ENCODE data around the gene GREB1.
"Not testable (repeated sequence)": the region's sequence is repeated elsewhere in the genome, so short reads cannot be mapped to it uniquely, and the experiment has no call there.

GREB1 gene

DNA sequence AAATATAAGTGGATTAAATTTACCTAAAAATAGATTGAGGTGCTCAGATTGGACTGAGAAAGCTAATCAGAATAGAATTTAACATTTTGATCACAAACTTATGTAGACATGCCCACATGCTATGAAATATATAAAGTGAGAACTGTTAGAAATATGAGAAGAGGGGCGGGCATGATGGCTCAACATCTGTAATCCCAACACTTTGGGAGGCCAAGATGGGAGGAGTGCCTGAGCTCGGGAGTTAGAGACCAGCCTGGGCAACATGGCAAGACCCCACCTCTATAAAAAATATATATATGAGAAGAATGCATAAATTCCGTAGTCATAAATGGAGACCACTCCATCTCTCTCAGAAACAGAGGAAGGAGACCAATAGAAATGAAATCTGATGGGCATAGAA lies 110.4 kb downstream of the GREB1 start:
- no peak for DNase-seq

GRCh38 chr2:11646530-11646929 lies 112.7 kb downstream of the GREB1 start:
- no peak for DNase-seq

DNA sequence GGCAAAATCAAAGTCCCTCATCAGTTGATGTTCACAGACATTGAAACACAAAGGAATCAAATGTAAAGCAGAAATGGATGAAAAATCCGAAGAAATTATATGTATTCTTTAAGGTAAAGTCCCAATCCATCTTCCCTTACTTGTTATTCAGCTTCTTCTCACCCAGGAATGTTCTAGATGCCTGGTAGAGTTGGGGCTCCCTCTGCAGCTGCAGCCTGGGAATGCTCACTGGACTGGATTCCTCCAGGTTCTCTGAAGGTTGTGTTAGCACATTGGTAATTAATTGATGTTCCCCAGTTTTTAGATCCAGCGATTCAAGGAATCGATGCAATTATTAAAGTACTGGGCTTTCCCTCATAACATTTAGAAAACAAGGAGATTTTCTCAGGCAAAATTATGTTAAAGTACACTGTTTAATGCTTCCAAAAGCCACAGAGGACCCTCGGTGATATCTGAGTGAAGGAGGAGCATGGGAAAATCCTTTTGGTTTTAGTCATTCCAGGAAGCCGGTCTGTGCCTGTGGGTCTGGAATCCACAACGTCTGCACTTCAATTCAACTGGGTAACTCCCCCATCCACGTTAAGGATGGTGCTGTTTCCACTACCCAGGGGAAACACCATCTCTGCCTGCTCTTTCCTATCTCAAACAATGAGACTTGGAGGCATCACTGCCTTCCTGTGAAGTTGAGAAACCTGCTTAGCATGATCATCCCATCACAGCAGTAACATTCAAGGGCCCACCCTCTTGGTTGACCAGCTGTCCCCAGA lies 114.2 kb downstream of the GREB1 start:
- no peak for DNase-seq

- DNase-seq, result no peak
Measured at GRCh38 chr2:11649093-11649492, 115.2 kb downstream of the GREB1 start.

DNA sequence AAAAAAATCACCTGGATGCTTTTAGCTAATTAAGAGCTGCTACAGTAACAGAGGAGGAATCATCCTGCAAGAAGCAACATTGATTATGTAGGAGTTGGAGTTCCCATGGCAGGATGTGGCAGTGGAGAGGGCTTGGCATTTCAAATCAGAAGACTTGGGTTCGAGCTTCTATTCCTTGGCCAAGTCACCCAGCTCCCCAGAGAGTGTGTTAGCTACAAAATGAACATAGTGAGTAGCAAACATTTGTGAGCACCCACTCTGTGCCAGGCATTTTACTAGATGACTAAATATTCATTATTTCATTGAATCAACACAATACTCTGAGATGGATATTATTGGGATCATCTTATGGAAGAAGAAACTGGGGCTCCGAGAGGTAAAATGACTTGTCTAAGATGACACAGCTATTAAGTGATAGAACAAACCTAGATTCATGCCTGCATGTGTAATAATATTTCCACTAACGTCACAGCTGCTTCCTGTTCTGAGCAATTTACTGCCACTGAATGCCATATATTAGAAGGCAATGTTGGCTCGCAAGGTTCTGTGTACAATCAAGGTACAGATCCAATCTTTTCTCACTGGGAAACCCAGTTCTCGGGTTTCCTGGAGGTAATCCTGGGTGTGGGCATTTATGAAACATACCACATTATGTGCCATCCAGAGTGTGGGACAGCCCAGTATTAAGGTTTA lies 118.2 kb downstream of the GREB1 start:
- DNase-seq, result no peak

- no peak for DNase-seq
Measured at GRCh38 chr2:11652553-11652952, 118.7 kb downstream of the GREB1 start.

DNA sequence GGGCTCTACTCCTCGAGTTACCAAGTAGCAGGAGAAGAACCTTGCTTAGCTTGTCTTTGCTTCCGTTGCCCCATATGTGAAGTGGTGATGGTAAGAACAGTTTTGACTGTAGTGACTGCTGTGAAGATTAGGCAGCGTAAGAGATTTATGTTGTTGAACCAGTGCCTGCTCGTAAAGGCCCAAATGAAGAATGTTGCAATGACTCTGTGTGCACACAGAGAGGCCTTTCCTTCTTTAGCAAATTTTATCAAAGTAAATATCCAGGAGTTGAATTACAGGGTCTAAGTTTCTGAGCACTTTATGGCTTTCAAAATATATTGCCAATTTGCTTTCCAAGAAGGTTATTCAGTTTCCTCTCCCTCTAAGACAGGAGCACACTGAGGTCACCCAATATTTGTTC lies 121.7 kb downstream of the GREB1 start:
- no peak for DNase-seq

GRCh38 chr2:11656252-11656651 lies 122.4 kb downstream of the GREB1 start:
- DNase-seq, result no peak

DNA sequence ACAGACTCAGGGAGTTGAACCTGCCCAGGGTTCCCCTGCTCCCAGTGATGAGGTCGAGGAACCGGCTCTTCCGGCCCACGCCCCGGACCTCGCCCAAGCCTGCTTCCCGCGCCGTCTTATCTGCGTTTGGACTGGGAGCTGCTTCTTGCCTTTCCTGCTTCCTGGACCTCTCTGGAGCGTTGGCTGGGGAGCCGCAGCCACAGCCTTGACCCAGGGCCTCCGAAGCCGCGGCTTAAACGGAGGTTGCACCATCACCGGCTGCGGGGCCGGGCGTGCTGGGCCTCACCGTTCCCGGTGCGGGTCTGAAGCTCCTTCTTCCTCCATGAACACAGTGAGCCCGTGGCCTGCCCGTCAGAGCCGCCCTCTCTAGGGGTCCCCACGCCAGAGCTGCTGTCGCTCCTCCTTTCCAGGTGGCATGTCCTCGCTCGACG lies 122.8 kb downstream of the GREB1 start:
- DNase-seq, result no peak

GRCh38 chr2:11657195-11657594 lies 123.3 kb downstream of the GREB1 start:
- DNase-seq, result no peak

GRCh38 chr2:11657646-11658045 lies 123.8 kb downstream of the GREB1 start:
- no peak for DNase-seq

GRCh38 chr2:11658208-11659114 lies 124.6 kb downstream of the GREB1 start:
- DNase-seq, result no peak

GRCh38 chr2:11659115-11659475 lies 125.2 kb downstream of the GREB1 start:
- no peak for DNase-seq

DNA sequence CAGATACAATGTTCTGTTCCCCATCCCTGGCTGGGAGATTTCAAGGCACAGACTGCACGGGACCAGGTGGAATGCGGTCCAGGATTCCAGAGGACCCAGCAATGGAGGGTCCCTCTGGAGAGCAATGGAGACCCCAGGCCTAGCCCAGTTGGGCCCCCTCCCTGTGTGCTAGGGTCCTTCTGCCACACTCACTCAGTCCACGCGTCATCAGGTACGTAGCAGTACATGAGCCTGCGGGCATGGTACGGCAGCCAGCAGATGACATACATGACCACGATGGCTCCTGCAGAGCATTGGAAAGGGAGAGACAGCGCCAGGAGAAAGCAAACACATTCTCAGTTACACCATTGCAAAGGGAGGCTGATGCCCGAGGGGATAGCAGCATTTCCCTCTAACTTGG lies 126.0 kb downstream of the GREB1 start:
- no peak for DNase-seq

GRCh38 chr2:11660396-11660795 lies 126.6 kb downstream of the GREB1 start:
- DNase-seq, result not testable (repeated sequence)

DNA sequence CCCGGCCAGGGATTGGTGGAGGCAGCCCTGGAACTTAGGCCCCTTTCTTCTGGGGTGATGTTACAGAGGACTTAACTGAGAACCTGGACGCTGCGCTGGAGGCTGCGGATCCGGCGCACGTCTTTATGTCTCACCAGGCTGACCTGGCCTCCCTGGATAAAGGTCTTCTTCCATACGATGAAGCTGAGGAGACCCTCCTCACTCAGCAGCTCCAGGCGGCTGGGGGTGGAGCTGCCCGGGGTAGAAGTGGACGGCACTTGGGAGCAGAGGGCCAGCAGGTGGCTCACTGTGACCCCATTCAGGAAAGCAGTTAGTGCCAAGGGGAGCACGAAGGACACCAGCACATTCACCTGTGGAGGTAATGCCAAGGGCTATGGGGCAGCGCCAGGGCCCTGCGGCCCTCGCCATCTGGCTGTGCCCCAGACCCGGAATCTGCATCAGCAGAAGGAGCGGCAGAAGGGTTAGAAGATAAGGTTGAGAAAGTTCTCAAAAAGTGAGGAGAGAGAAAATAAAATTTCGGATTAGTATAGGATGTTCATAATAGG lies 128.1 kb downstream of the GREB1 start:
- DNase-seq, result no peak

- DNase-seq, result no peak
Measured at GRCh38 chr2:11662882-11663281, 129.0 kb downstream of the GREB1 start.

- DNase-seq, result no peak
Measured at GRCh38 chr2:11663427-11663826, 129.6 kb downstream of the GREB1 start.

GRCh38 chr2:11665028-11665427 lies 131.2 kb downstream of the GREB1 start:
- DNase-seq, result no peak

- DNase-seq, result no peak
Measured at GRCh38 chr2:11665510-11666362, 131.9 kb downstream of the GREB1 start.

GRCh38 chr2:11667194-11667593 lies 133.3 kb downstream of the GREB1 start:
- no peak for DNase-seq

All from cortex of kidney (tissue), 1 donor.